HG03575 (cell line): ENCODE data around the gene PLA2G6.

Experiments
- ATAC-seq: cut with Tn5 transposase; IDR thresholded peaks from one replicate; pipeline ENCODE4 v1.9.1; 2021; ENCODE audit not compliant: unreplicated experiment, insufficient number of reproducible peaks, low FRiP score; ENCODE audit errors: extremely low read depth

PLA2G6 gene

GRCh38 chr22:38214302-38215056 lies 32.8 kb upstream of the PLA2G6 start:
- no peak for ATAC-seq

- no peak for ATAC-seq
These were observed 32.3 kb upstream of the PLA2G6 start for GRCh38 chr22:38213990-38214301.

GRCh38 chr22:38213319-38213989 lies 31.8 kb upstream of the PLA2G6 start:
- no peak for ATAC-seq

GRCh38 chr22:38212442-38212841 lies 30.8 kb upstream of the PLA2G6 start:
- no peak for ATAC-seq

GRCh38 chr22:38211556-38211955 lies 29.9 kb upstream of the PLA2G6 start:
- no peak for ATAC-seq

GRCh38 chr22:38208551-38208968 lies 26.9 kb upstream of the PLA2G6 start:
- ATAC-seq = no peak

GRCh38 chr22:38207898-38208432 lies 26.3 kb upstream of the PLA2G6 start:
- ATAC-seq = no peak

GRCh38 chr22:38205261-38206128 lies 23.9 kb upstream of the PLA2G6 start:
- no peak for ATAC-seq

GRCh38 chr22:38204784-38205183 lies 23.2 kb upstream of the PLA2G6 start:
- no peak for ATAC-seq

- no peak for ATAC-seq
These were observed 22.4 kb upstream of the PLA2G6 start for GRCh38 chr22:38203855-38204514.

GRCh38 chr22:38203090-38203810 lies 21.6 kb upstream of the PLA2G6 start:
- ATAC-seq = no peak

GRCh38 chr22:38202437-38203089 lies 20.9 kb upstream of the PLA2G6 start:
- no peak for ATAC-seq

GRCh38 chr22:38201711-38202436 lies 20.2 kb upstream of the PLA2G6 start, which contains the start of gene MAFF:
Gene MAFF (plus strand): TSS chr22:38201994. CDS start chr22:38213854, 11,860 bp downstream.
- no peak for ATAC-seq

- no peak for ATAC-seq
These were observed 19.7 kb upstream of the PLA2G6 start for GRCh38 chr22:38201371-38201710.

GRCh38 chr22:38199826-38200559 lies 18.4 kb upstream of the PLA2G6 start:
- ATAC-seq = no peak

GRCh38 chr22:38196791-38197419 lies 15.3 kb upstream of the PLA2G6 start:
- ATAC-seq = no peak
